MM.1S (cell line): Measurements from ENCODE around the gene PPOX.

ENCODE experiments used
- CTCF ChIP-seq: fragments of 300-600 bp; sonication (generic); IDR thresholded peaks from 2 replicates; pipeline ENCODE4 v1.5.1; 2016; ENCODE audit warnings: antibody characterized with exemption, low read length, mixed read lengths
- EZH2 ChIP-seq: fragments of 300-600 bp; sonication (generic); optimal IDR thresholded peaks from 2 replicates; pipeline ENCODE3; 2017; ENCODE audit warnings: low read depth, mild to moderate bottlenecking, antibody characterized with exemption, low read length, mixed read lengths

DNA sequence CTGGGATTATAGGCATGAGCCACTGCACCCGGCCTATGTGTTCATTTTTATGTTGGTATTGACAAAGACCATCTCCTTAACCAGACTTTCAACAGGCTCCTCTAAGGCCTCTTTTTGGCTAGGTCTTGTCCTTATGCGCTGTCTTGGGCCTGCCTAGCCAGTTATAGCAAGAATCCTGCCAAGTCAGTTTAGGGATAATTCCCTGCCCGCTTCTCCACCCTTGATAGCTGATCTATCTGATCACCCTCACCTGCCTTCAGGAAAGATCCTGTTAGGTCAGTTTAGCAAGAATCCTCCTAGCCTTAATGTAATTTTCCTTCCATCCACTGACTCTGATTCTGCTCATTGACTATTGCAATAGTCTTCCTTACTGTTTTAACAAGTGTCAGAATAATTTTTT, 13.5 kb downstream of the PPOX start:
- no peak for TF ChIP-seq EZH2
- no peak for TF ChIP-seq CTCF
